Vagina (tissue), 2 donors: Measurements from ENCODE around the gene TMEM163. TPM values are rescaled to one million over a fixed set of nuclear protein-coding genes. Genes with fewer than 3 reads are reported as not detected.

Experiments
- DNase-seq, 2 donors: peaks; one replicate each; pipeline ENCODE4 v3.0.0-alpha.2; 2017; ENCODE audit errors: extremely low spot score in 2 of 2
- H3K27ac ChIP-seq: fragments of 200-600 bp; sonication (generic); one replicate; pipeline ENCODE4 v1.5.1; 2019
- H3K27me3 ChIP-seq: fragments of 200-600 bp; sonication (generic); one replicate; pipeline ENCODE4 v1.5.1; 2019
- H3K36me3 ChIP-seq, 2 donors: fragments of 200-600 bp; sonication (generic); one replicate each; pipeline ENCODE4 v1.5.1; 2017 to 2019
- H3K4me1 ChIP-seq: fragments of 200-600 bp; sonication (generic); one replicate; pipeline ENCODE4 v1.5.1; 2019
- H3K4me3 ChIP-seq, 2 donors: fragments of 200-600 bp; sonication (generic); 1 replicate in 1 of 2; 2 replicates in 1 of 2; pipeline ENCODE4 v1.5.1; 2016 to 2019
- H3K9me3 ChIP-seq: fragments of 200-600 bp; sonication (generic); one replicate; pipeline ENCODE4 v1.5.1; 2019
- POLR2A ChIP-seq, 2 donors: fragments of 450-650 bp; IDR thresholded peaks; one replicate each; pipeline ENCODE4 v1.6.1; 2017; ENCODE audit warnings: antibody characterized with exemption in 2 of 2, mild to moderate bottlenecking in 2 of 2, moderate library complexity in 2 of 2
- POLR2AphosphoS5 ChIP-seq, 2 donors: sonication (generic); formaldehyde crosslinking; IDR thresholded peaks; one replicate each; pipeline ENCODE4 v1.9.0; 2017; ENCODE audit warnings: antibody characterized with exemption in 2 of 2, mild to moderate bottlenecking in 2 of 2, low read depth in 1 of 2; ENCODE audit not compliant: insufficient read depth in 1 of 2
- intact Hi-C: fragments of 100-400 bp; cut with DNase I; formaldehyde crosslinking; loops from one replicate; pipeline ENCODE4 v1.15.1; 2023
- total RNA-seq: library from RNA; depleted of rRNA; stranded (reverse); fragments of >200 nt; gene quantifications from one replicate; pipeline ENCODE4 v1.2.3, GENCODE V29; 2016
- TF ChIP-seq, protein P1 (sequence below), 3 experiments: fragments of 450-650 bp in 2 of 3; fragments of 200-600 bp in 1 of 3; sonication (generic) in 1 of 3; IDR thresholded peaks; one replicate each; pipeline ENCODE4 v1.5.1; 2017 to 2019; ENCODE audit warnings: antibody characterized with exemption in 3 of 3, mild to moderate bottlenecking in 2 of 3, moderate library complexity in 2 of 3

Gene TMEM163
- total RNA-seq, 1 donor from 2014 or later: not detected

DNA sequence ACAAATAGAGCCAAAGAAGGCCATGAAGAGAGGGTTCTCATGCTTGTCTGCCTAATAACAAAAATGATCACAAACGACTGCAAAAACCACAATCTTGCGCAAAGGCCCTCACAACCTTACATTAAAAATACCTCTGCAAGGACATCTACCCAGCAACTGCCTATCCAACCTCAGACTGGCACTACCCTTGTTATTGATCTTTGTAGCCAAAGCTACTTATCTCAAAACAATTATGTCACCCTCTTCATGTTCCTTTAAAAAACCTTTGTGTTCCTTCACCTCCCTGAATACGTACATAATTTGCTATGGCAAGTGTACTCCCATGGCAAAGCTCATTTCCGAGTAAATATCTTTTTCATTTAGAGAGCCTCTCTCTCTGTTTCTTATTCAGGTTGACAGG, 44.1 kb downstream of the TMEM163 start:
- intact Hi-C loops: no loop called here
- DNase-seq: no peak
- Histone ChIP-seq H3K36me3 (no peaks in the 10 kb centered on the region), H3K4me1 (no peaks in the 10 kb centered on the region), H3K27ac (no peak overlapping the region), H3K9me3 (no peaks in the 10 kb centered on the region), H3K4me3 (no peak overlapping the region), H3K27me3 (no peaks in the 10 kb centered on the region)
- TF ChIP-seq POLR2AphosphoS5 (IDR thresholded peaks at IDR 0.05; ENCODE audit: insufficient read depth in 1 of 2, low read depth in 1 of 2) (no peak), POLR2A (IDR thresholded peaks at IDR 0.05) (no peak)
- TF ChIP-seq, protein P1, sequence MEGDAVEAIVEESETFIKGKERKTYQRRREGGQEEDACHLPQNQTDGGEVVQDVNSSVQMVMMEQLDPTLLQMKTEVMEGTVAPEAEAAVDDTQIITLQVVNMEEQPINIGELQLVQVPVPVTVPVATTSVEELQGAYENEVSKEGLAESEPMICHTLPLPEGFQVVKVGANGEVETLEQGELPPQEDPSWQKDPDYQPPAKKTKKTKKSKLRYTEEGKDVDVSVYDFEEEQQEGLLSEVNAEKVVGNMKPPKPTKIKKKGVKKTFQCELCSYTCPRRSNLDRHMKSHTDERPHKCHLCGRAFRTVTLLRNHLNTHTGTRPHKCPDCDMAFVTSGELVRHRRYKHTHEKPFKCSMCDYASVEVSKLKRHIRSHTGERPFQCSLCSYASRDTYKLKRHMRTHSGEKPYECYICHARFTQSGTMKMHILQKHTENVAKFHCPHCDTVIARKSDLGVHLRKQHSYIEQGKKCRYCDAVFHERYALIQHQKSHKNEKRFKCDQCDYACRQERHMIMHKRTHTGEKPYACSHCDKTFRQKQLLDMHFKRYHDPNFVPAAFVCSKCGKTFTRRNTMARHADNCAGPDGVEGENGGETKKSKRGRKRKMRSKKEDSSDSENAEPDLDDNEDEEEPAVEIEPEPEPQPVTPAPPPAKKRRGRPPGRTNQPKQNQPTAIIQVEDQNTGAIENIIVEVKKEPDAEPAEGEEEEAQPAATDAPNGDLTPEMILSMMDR (IDR thresholded peaks at IDR 0.05): no peak

DNA sequence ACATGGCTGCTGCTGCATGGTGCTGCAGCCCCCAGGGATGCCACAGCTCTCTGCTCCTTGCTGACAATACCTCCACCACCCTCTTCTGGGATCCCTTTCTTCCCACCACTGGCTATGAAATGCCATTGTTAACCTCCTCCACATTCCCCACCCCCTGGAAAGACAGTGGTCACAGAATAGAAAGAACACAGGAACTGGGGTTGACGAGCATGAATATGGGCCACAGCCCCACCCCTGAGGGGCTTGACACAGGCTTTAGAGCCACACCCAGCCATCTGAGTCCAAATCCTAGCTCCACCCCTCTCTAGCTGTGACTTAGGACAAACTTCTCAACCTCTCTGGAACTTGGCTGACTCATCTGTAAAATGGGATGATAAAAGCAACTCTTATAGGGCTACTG, 47.3 kb downstream of the TMEM163 start:
- TF ChIP-seq POLR2A (IDR thresholded peaks at IDR 0.05) (no peak), POLR2AphosphoS5 (IDR thresholded peaks at IDR 0.05; ENCODE audit: insufficient read depth in 1 of 2, low read depth in 1 of 2) (no peak)
- TF ChIP-seq, protein P1 (IDR thresholded peaks at IDR 0.05): no peak
- intact Hi-C loops: no loop called here
- H3K4me3 ChIP-seq: no peak overlapping the region
- H3K36me3 ChIP-seq: no peaks in the 10 kb centered on the region
- no peaks in the 10 kb centered on the region for H3K4me1 ChIP-seq
- DNase-seq: no peak
- no peak overlapping the region for H3K27ac ChIP-seq
- H3K9me3 ChIP-seq: no peaks in the 10 kb centered on the region
- H3K27me3 ChIP-seq: no peaks in the 10 kb centered on the region

DNA sequence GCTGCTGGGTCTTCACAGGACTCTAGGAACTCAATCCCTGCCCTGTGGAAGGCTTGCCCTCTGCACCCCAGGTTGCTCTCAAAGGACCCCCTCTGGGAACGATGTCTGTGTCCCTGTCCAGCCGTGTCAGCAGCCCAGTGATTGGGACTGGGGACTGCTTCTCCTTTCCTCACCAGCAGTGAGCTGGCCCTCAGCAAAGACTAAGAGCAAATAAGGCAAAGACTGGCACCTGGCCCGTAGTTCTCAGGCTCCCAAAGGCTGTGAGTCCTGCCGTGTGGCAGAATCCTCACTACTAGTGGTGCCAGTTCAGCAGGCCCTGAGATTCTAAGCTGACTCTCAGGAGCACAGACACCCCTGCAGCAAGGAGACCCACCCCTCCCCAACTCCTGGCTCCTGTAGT, 47.8 kb downstream of the TMEM163 start:
- Histone ChIP-seq H3K27me3 (no peaks in the 10 kb centered on the region), H3K4me1 (no peaks in the 10 kb centered on the region), H3K36me3 (no peaks in the 10 kb centered on the region), H3K27ac (no peak overlapping the region), H3K9me3 (no peaks in the 10 kb centered on the region), H3K4me3 (no peak overlapping the region)
- TF ChIP-seq POLR2AphosphoS5 (IDR thresholded peaks at IDR 0.05; ENCODE audit: insufficient read depth in 1 of 2, low read depth in 1 of 2): no peak
- no peak for TF ChIP-seq POLR2A (IDR thresholded peaks at IDR 0.05)
- TF ChIP-seq, protein P1 (IDR thresholded peaks at IDR 0.05): no peak
- intact Hi-C loops: no loop called here
- no peak for DNase-seq

DNA sequence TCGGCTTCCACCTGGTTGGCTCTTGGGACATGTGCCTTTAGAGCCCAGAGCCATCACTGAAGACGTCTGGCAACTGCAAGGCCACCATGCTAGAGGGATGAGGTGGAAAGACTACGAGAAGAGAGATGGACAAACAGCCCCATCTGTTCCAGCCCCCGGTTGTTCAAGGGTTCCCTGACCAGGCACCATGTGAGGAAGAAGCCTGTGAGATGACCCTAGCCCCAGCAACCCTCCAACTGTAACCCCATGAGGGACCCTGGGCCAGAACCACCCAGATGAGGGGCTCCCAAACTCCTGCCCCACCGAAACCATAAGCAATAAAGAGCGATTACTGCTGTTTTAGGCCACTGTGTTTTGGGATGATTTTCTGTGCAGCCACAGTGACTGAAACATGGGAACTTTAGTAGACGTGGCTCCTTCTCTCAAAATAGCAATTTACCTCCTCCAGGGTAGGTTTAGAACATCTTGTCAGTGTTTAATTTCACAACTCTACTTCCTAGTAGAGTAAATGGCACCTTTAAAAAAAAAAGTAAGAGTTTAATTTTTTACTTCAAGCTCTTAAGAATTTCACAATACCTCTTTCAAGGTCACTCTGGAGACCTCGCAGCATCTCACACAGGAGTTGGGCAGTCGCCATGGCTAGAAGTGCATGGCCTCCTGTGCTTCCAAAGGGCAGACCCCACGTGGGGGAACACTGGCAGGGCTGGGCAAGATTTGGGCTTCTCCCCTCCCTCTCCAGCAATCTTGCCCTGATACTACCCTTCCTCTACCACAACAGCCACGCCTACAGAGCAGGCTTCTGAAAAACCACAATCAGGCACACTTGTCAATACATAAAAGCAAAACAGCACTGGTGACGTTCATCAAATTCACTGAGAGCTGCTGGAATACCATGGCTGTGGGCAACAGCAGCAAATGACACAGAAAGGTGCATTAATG, 48.8 kb downstream of the TMEM163 start:
- Histone ChIP-seq H3K36me3 (no peaks in the 10 kb centered on the region), H3K9me3 (no peaks in the 10 kb centered on the region), H3K27ac (no peak overlapping the region), H3K4me3 (no peak overlapping the region), H3K27me3 (no peaks in the 10 kb centered on the region), H3K4me1 (no peaks in the 10 kb centered on the region)
- TF ChIP-seq POLR2AphosphoS5 (IDR thresholded peaks at IDR 0.05; ENCODE audit: insufficient read depth in 1 of 2, low read depth in 1 of 2) (no peak), POLR2A (IDR thresholded peaks at IDR 0.05) (no peak)
- TF ChIP-seq, protein P1 (IDR thresholded peaks at IDR 0.05): no peak
- no peak for DNase-seq
- intact Hi-C loops: no loop called here

DNA sequence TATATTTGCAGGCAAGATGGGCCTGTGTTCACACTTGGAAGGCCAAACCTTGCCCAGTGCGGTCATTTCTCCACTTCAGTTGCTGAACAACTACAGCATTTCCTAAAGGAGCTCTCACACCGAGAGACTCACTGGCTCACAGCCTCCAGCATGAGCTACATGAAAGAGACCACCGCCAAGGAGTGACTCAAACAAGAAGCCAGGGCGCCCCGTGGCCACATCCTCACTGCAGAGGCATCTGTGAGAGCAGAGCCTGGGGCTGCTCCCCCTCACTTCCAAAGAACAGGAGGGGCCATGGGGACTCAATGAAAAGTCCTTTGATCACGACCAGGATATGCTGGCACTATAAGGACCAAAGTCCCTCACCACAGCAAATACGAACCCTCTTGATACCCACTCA, 50.0 kb downstream of the TMEM163 start:
- DNase-seq: no peak
- TF ChIP-seq POLR2A (IDR thresholded peaks at IDR 0.05) (no peak), POLR2AphosphoS5 (IDR thresholded peaks at IDR 0.05; ENCODE audit: insufficient read depth in 1 of 2, low read depth in 1 of 2) (no peak)
- TF ChIP-seq, protein P1 (IDR thresholded peaks at IDR 0.05): no peak
- Histone ChIP-seq H3K27me3 (no peaks in the 10 kb centered on the region), H3K36me3 (no peaks in the 10 kb centered on the region), H3K27ac (no peak overlapping the region), H3K4me3 (no peak overlapping the region), H3K9me3 (no peaks in the 10 kb centered on the region), H3K4me1 (no peaks in the 10 kb centered on the region)
- intact Hi-C loops: no loop called here
